ENCODE results near the gene ZNF462. TPM values are rescaled to one million over a fixed set of nuclear protein-coding genes. Genes with fewer than 3 reads are reported as not detected.

ZNF462 gene
- total RNA-seq, 6 donors from 2014 or later: 17.9 to 85.9 (median 21.2) TPM

DNA sequence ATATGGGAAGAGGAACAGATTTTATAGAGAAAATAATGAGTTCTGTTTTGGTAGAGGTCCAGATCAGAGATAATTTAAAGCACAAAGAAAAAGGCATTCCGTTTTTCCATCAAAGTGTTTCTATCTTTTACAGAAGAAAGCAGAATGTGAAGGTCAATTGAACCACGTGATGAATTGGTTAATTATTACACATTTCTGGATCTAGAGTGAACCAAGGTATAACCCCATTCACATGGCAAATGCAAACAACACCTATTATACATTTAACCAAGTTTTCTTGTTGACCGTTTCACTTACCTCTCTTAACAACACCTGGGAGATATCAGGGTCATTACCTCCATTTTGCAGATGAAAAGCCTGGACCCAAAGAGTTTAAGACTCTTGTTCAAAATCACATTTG, 34.9 kb upstream of the ZNF462 start:
- no peak for TF ChIP-seq EP300 (IDR thresholded peaks at IDR 0.05)
- no peak for TF ChIP-seq POLR2A (IDR thresholded peaks at IDR 0.05)
- TF ChIP-seq, protein P1, sequence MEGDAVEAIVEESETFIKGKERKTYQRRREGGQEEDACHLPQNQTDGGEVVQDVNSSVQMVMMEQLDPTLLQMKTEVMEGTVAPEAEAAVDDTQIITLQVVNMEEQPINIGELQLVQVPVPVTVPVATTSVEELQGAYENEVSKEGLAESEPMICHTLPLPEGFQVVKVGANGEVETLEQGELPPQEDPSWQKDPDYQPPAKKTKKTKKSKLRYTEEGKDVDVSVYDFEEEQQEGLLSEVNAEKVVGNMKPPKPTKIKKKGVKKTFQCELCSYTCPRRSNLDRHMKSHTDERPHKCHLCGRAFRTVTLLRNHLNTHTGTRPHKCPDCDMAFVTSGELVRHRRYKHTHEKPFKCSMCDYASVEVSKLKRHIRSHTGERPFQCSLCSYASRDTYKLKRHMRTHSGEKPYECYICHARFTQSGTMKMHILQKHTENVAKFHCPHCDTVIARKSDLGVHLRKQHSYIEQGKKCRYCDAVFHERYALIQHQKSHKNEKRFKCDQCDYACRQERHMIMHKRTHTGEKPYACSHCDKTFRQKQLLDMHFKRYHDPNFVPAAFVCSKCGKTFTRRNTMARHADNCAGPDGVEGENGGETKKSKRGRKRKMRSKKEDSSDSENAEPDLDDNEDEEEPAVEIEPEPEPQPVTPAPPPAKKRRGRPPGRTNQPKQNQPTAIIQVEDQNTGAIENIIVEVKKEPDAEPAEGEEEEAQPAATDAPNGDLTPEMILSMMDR (IDR thresholded peaks at IDR 0.05): no peak
- peaks cover 0 to 8% (median 0%) of the 10 kb centered on the region in 4 donors for H3K4me1 ChIP-seq
- ATAC-seq (ENCODE audit: low FRiP score in 2 of 2): no peak
- no peak overlapping the region for H3K4me3 ChIP-seq
- no peak overlapping the region for H3K27ac ChIP-seq
- no peak for DNase-seq
- WGBS, 2 donors: 76 to 83% methylated on average over 3 of the region's 3 CpGs
- H3K27me3 ChIP-seq: no peaks in the 10 kb centered on the region
- no peaks in the 10 kb centered on the region for H3K36me3 ChIP-seq
- H3K9me3 ChIP-seq: peaks cover 0 to 3% (median 2%) of the 10 kb centered on the region in 4 donors

DNA sequence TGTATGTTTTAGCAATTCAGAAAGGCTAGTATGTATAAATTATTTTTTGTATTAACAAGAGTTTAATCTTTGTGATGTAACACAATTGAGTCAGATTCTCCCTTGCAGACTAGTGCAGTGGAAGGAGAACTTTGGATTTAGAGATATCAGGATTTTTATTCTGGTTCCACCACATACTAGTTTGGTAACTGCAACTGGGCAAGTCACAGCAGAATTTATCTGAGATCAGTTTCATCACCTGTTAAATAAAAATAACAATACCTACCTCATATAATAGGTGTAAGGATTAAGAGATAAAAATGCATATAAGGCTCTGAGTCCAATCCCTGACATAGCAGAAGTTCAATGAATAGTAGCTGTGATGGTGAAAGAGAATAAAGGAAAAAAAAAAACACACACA, 34.0 kb upstream of the ZNF462 start:
- Histone ChIP-seq H3K4me1 (peaks cover 0 to 8% (median 0%) of the 10 kb centered on the region in 4 donors), H3K27me3 (no peaks in the 10 kb centered on the region), H3K9me3 (no peaks in the 10 kb centered on the region), H3K27ac (no peak overlapping the region), H3K4me3 (no peak overlapping the region), H3K36me3 (no peaks in the 10 kb centered on the region)
- DNase-seq (no peak), ATAC-seq (ENCODE audit: low FRiP score in 2 of 2) (no peak)
- TF ChIP-seq EP300 (IDR thresholded peaks at IDR 0.05) (no peak), POLR2A (IDR thresholded peaks at IDR 0.05) (no peak), POLR2AphosphoS5 (IDR thresholded peaks at IDR 0.05) (no peak)
- TF ChIP-seq, protein P1 (IDR thresholded peaks at IDR 0.05): no peak

DNA sequence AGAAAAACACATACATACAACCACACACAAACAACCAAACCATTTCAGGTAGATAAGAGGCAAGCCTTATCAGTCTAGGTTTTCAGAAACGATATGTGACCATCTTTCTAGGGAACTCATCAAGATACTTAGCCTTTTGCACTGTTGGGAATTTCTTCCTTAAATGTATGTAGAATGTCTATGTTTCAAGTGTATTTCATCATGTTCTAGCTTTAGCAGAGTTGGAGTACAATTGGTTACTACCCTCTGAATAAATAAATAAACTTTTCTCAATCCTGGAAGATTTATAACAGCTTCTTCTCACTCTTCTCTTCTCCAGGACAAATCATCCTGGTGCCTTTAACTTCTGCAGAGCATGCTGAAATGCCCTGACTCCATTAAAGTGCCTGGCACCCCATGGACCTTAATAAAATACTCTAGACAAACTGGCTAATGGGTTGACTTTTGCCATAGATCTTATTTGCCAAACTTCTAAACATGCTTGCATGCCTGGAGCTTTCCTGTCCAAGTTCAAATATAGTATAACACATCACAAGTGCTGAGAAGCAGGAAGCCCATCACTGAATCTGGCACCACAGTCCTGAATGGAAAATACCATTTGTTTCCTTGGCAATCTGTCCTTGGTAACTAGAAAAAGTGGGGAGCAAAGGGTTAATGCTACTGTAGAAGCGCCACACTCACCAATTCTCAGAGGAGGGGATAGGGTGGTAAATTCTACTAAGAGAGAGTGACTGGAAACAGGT, 33.1 kb upstream of the ZNF462 start:
- H3K4me3 ChIP-seq: no peak overlapping the region
- WGBS, 2 donors: 67 to 80% methylated on average over 2 of the region's 2 CpGs
- TF ChIP-seq POLR2A (IDR thresholded peaks at IDR 0.05) (no peak), POLR2AphosphoS5 (IDR thresholded peaks at IDR 0.05) (no peak), EP300 (IDR thresholded peaks at IDR 0.05) (no peak)
- TF ChIP-seq, protein P1 (IDR thresholded peaks at IDR 0.05): no peak
- H3K9me3 ChIP-seq: no peaks in the 10 kb centered on the region
- no peaks in the 10 kb centered on the region for H3K27me3 ChIP-seq
- ATAC-seq (ENCODE audit: low FRiP score in 2 of 2) (no peak), DNase-seq (no peak)
- H3K27ac ChIP-seq: no peak overlapping the region
- no peaks in the 10 kb centered on the region for H3K36me3 ChIP-seq
- peaks cover 0 to 8% (median 0%) of the 10 kb centered on the region in 4 donors for H3K4me1 ChIP-seq

DNA sequence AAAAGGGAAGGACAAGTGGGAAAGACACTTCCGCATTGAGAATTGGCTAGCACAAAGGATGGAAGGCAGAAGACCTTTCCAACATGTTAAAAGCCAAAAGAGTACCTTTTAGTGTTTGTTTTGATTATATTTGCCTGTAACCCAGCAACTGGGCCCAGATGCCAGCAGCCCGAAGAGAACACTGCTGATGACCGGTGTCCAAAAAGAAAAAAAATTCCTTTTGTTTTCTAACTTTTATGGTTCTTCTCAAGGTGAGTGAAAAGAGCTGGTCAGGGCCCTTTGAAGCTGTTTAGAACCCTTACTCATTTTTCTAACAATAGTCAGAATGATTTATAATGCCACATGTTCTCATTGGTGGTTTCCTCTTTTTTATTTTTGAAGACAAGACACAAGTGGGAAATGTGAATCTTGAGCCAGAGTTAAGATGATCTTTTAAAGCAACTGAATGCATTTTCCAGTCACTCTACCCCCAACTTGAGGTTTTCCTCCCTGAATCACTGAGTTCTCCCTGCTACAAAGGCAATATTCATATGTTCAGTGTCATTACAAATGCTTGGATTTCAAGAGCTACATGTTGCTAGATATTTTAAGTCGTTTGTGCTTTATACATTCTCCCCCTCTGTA, 32.3 kb upstream of the ZNF462 start:
- H3K4me1 ChIP-seq: peaks cover 0 to 8% (median 0%) of the 10 kb centered on the region in 4 donors
- no peaks in the 10 kb centered on the region for H3K27me3 ChIP-seq
- 38 to 50% methylated on average over 4 of the region's 4 CpGs for WGBS, 2 donors
- no peak for DNase-seq
- TF ChIP-seq EP300 (IDR thresholded peaks at IDR 0.05) (no peak), POLR2A (IDR thresholded peaks at IDR 0.05) (no peak)
- H3K36me3 ChIP-seq: no peaks in the 10 kb centered on the region
- no peak overlapping the region for H3K4me3 ChIP-seq
- H3K27ac ChIP-seq: no peak overlapping the region
- ATAC-seq (ENCODE audit: low FRiP score in 2 of 2): peak in 1 of 2 donors; percentile 31
- no peaks in the 10 kb centered on the region for H3K9me3 ChIP-seq

DNA sequence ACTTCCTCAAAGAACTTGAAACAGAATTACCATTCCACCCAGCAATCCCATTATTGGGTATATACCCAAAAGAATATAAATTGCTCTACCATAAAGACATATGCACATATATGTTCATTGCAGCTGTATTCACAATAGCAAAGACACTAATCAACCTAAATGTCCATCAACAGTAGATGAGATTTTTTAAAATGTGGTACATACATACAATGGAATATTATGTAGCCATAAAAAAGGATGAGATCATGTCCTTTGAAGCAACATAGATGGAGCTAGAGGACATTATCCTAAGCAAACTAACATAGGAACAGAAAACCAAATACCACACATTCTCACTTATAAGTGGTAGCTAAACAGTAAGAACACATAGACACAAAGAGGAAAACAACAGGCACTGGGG, 28.1 kb upstream of the ZNF462 start:
- Histone ChIP-seq H3K27ac (no peak overlapping the region), H3K4me1 (peaks cover 0 to 6% (median 0%) of the 10 kb centered on the region in 4 donors), H3K27me3 (no peaks in the 10 kb centered on the region), H3K9me3 (no peaks in the 10 kb centered on the region), H3K4me3 (no peak overlapping the region), H3K36me3 (no peaks in the 10 kb centered on the region)
- ATAC-seq (ENCODE audit: low FRiP score in 2 of 2) (no peak), DNase-seq (no peak)
- TF ChIP-seq, protein P1 (IDR thresholded peaks at IDR 0.05): no peak
- TF ChIP-seq POLR2A (IDR thresholded peaks at IDR 0.05): no peak
- TF ChIP-seq POLR2AphosphoS5 (IDR thresholded peaks at IDR 0.05): no peak
